Activated naive CD4-positive, alpha-beta T cell treated with anti-CD3 and anti-CD28 coated beads for 36 hours (primary cell): ENCODE measurements around the gene RIT1. TPM values are rescaled to one million over a fixed set of nuclear protein-coding genes. Genes with fewer than 3 reads are reported as not detected.
"Not testable (repeated sequence)": the region's sequence is repeated elsewhere in the genome, so short reads cannot be mapped to it uniquely, and the experiment has no call there.

Experiments
- CTCF ChIA-PET: fragments of 350-600 bp; sonication (Branson Sonifier 250); formaldehyde crosslinking; loops from one replicate; lab custom pipeline; 2021; ENCODE audit warnings: antibody characterized with exemption; lab: Charles Lee
- DNase-seq: peaks from one replicate; pipeline ENCODE4 v3.0.0-alpha.2; 2020
- H3K27ac Mint-ChIP-seq: one replicate; pipeline ENCODE4 v1.8.0; 2021; ENCODE audit warnings: mild to moderate bottlenecking, mixed read lengths
- H3K27me3 Mint-ChIP-seq: one replicate; pipeline ENCODE4 v1.8.0; 2021; ENCODE audit warnings: low read depth, mixed read lengths
- H3K36me3 Mint-ChIP-seq: one replicate; pipeline ENCODE4 v1.8.0; 2021; ENCODE audit warnings: low read depth, mixed read lengths
- H3K4me1 Mint-ChIP-seq: one replicate; pipeline ENCODE4 v1.8.0; 2021; ENCODE audit warnings: low read depth, mixed read lengths
- H3K4me3 Mint-ChIP-seq: one replicate; pipeline ENCODE4 v1.8.0; 2021; ENCODE audit warnings: mild to moderate bottlenecking, moderate library complexity, mixed read lengths
- H3K9me3 Mint-ChIP-seq: one replicate; pipeline ENCODE4 v1.8.0; 2021; ENCODE audit warnings: mixed read lengths
- intact Hi-C: fragments of 100-400 bp; cut with micrococcal nuclease; formaldehyde crosslinking; loops from one replicate; pipeline ENCODE4 v1.15.1; 2023
- total RNA-seq, 2 experiments: library from RNA; stranded (reverse); gene quantifications; one replicate each; pipeline ENCODE4 v1.2.3, GENCODE V29; 2021

Gene RIT1
- total RNA-seq, 2 experiments from 2014 or later, result 17.1 to 21.3 TPM

DNA sequence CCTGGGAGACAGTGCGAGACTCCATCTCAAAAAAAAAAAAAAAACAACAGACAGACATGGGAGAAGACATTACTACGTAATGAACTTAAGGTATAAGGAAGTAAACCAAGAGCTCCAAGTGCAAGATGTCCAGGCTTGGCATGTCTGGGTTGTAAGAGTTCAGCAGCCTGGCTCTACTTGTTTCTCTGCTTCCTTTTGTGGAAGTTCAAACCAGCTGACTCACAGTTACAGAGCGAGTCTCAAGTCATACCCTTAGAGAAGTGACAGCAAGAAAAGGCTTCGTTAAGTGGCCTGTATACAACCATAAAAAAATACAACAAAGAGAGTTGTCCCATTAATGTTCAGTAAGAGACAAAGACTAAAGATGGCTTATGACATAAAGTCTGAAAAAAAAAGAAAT lies 1.3 kb downstream of the RIT1 start:
- H3K36me3 Mint-ChIP-seq, result peaks cover 35% of the 10 kb centered on the region
- DNase-seq, result peak; percentile 11
- intact Hi-C loops, result loop anchor here (5.0 to 10.0 kb wide), 2 partner anchors 108 to 165 kb away; no protein-coding TSS in a partner anchor
- H3K9me3 Mint-ChIP-seq, result no peaks in the 10 kb centered on the region
- no peaks in the 10 kb centered on the region for H3K27me3 Mint-ChIP-seq
- CTCF ChIA-PET, result interaction anchor here (0.6 kb wide), 2 partner anchors 69 to 426 kb away, joined by 3 read pairs; no protein-coding TSS in a partner anchor
- H3K27ac Mint-ChIP-seq, result peak overlapping the region; percentile 97
- H3K4me3 Mint-ChIP-seq, result peak overlapping the region; percentile 63
- H3K4me1 Mint-ChIP-seq, result peaks cover 21% of the 10 kb centered on the region

DNA sequence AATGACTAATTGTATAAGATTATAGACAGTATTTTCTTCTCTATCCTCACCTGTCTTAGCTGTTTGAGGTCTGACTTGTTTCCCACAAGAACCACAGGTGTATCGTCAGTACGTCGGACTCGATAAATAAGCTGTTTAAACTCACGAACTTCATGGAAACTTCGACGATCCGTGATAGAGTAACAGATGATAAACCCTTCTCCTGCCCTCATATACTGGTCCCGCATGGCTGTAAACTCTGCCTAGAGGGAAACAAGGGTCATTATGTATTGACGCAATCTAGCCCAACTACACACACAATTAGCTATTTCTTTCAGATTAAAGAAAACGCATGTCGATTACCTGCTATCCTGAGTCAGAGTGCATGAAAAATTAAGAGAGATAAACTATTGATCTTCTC lies 6.9 kb downstream of the RIT1 start:
- CTCF ChIA-PET, result interaction anchor here (0.6 kb wide), 1 partner anchor 1548 kb away, joined by 3 read pairs; no protein-coding TSS in a partner anchor
- H3K4me1 Mint-ChIP-seq, result no peaks in the 10 kb centered on the region
- H3K36me3 Mint-ChIP-seq, result peaks cover 22% of the 10 kb centered on the region
- no peaks in the 10 kb centered on the region for H3K27me3 Mint-ChIP-seq
- DNase-seq, result no peak
- no peaks in the 10 kb centered on the region for H3K9me3 Mint-ChIP-seq
- no peak overlapping the region for H3K27ac Mint-ChIP-seq
- intact Hi-C loops, result no loop called here
- H3K4me3 Mint-ChIP-seq, result no peak overlapping the region

DNA sequence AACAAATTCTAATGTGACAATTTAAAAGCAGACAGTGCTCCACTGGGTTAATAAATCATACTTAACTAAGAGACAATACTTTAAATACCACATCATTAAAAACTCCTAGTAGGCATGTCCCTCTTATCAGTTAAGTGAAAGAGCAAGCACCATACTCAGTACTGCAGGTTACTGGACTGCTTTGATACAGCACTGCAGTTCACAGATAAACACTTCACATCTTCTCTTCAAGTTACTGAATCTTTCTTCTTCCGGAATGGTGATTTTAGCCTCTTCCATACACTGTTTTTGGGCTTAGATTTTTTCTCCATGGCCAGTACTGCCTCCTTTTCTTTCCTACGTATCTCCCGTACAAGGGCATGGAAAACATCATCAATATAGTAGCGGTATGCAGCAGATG lies 11.0 kb downstream of the RIT1 start:
- CTCF ChIA-PET, result interaction anchor here (0.6 to 0.7 kb wide), 2 partner anchors 7 to 494 kb away, joined by 3 read pairs; no protein-coding TSS in a partner anchor
- Mint-ChIP-seq H3K27me3 (no peaks in the 10 kb centered on the region), H3K4me1 (no peaks in the 10 kb centered on the region), H3K4me3 (no peak overlapping the region), H3K36me3 (peaks cover 23% of the 10 kb centered on the region), H3K9me3 (no peaks in the 10 kb centered on the region), H3K27ac (no peak overlapping the region)
- DNase-seq, result no peak
- intact Hi-C loops, result no loop called here

DNA sequence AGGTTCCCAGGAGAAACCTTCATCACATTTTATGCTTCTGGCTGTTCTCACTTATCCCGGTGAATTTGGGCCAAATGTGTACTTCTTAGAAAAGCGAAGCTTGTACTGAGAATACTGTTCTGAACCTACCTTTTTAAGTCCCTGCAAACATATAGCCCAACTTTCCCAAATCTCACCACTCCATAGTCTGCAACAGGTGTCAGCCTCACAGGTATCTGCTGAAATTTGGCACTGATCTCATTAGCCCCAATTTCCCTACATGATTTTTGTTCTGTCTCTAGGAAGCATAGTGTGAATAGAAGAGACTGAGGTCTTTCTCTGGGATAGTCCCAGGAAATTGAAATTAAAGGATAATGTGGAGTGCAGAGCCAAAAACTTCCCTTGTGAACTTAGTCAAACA lies 11.5 kb downstream of the RIT1 start:
- DNase-seq, result no peak
- Mint-ChIP-seq H3K9me3 (no peaks in the 10 kb centered on the region), H3K4me3 (no peak overlapping the region), H3K27ac (no peak overlapping the region), H3K36me3 (peaks cover 23% of the 10 kb centered on the region), H3K27me3 (no peaks in the 10 kb centered on the region), H3K4me1 (no peaks in the 10 kb centered on the region)
- CTCF ChIA-PET, result interaction anchor here (0.6 to 1.4 kb wide), 3 partner anchors 8 to 494 kb away, joined by 3 read pairs; no protein-coding TSS in a partner anchor
- intact Hi-C loops, result no loop called here

DNA sequence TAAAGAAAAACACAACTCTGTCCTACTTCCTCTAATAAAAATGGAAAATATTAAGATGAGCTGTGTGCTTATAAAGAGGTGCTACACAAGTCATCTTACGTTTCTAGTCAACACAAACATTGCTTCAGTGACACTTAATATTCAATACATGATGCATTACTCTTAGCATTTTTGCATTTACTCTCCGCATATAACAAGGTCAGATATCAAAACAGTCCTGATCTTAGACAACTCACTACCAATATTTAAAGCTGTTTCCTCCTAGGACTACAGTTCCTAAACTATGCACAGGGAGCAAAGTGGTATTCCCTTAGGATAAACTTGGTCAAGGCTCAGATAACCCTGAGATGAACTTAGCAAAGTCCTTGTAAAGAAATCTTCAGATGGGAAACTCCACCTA lies 12.3 kb downstream of the RIT1 start:
- no peaks in the 10 kb centered on the region for H3K9me3 Mint-ChIP-seq
- CTCF ChIA-PET, result interaction anchor here (1.4 kb wide), 1 partner anchor 167 kb away, joined by 3 read pairs; no protein-coding TSS in a partner anchor
- no peak overlapping the region for H3K27ac Mint-ChIP-seq
- intact Hi-C loops, result no loop called here
- H3K27me3 Mint-ChIP-seq, result no peaks in the 10 kb centered on the region
- H3K4me3 Mint-ChIP-seq, result no peak overlapping the region
- no peak for DNase-seq
- H3K4me1 Mint-ChIP-seq, result peaks cover 3% of the 10 kb centered on the region
- peaks cover 18% of the 10 kb centered on the region for H3K36me3 Mint-ChIP-seq

DNA sequence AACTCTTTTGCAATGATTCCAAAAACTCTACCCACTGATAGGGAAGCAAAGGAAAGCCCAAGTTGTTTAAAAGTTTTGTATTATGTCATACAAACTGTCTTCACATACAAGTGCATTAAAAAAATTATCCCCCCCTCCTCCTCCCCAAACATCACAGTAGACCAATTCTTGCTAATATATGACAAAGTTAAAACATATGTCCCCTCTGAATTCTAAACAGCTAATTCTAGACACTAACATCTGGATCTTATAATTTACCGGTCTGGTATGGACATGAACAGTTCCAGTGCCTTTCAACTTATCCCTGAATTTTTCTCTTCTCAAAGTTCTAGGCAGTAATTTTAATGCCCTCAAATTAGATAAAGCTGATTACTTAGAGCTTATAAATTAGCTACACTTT lies 13.4 kb downstream of the RIT1 start:
- no peaks in the 10 kb centered on the region for H3K27me3 Mint-ChIP-seq
- intact Hi-C loops, result no loop called here
- CTCF ChIA-PET, result interaction anchor here (0.6 to 1.1 kb wide), 2 partner anchors 9 to 93 kb away, joined by 3 to 4 read pairs; no protein-coding TSS in a partner anchor
- peaks cover 14% of the 10 kb centered on the region for H3K4me1 Mint-ChIP-seq
- H3K4me3 Mint-ChIP-seq, result no peak overlapping the region
- H3K27ac Mint-ChIP-seq, result peak overlapping the region; percentile 48
- no peak for DNase-seq
- H3K36me3 Mint-ChIP-seq, result peaks cover 18% of the 10 kb centered on the region
- H3K9me3 Mint-ChIP-seq, result no peaks in the 10 kb centered on the region

DNA sequence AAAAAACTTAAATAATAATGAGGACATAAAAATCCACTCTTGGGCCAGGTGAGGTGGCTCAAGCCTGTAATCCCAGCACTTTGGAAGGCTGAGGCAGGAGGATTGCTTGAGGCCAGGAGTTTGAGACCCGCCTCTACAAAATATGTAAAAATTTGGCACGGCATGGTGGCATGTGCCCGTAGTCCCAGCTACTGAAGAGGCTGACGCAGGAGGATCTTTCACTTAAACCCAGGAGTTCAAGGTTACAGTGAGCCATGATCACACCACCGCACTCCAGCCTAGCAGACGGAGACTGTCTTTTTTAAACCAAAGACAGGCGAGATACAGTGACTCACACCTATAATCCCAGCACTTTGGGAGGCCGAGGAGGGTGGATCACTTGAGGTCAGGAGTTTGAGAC lies 14.7 kb downstream of the RIT1 start:
- Mint-ChIP-seq H3K36me3 (peaks cover 17% of the 10 kb centered on the region), H3K4me1 (peaks cover 15% of the 10 kb centered on the region)
- H3K27me3 Mint-ChIP-seq, H3K4me3 Mint-ChIP-seq, H3K27ac Mint-ChIP-seq, DNase-seq, intact Hi-C loops, CTCF ChIA-PET, H3K9me3 Mint-ChIP-seq: not testable (repeated sequence)

DNA sequence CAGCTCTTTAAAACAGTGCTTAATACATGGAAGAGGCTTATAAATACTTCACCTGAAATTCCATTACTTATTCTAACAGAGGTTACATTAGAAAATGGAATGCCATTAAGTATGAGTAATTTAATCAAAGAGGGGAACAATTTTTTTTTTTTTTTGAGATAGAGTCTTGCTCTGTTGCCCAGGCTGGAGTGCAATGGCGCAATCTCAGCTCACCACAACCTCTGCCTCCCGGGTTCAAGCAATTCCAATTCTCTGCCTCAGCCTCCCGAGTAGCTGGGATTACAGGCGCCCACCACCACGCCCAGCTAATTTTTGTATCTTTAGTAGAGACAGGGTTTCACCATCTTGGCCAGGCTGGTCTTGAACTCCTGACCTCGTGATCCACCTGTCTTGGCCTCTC lies 15.5 kb downstream of the RIT1 start:
- CTCF ChIA-PET, result interaction anchor here (0.6 to 0.7 kb wide), 2 partner anchors 122 to 401 kb away, joined by 4 read pairs; no protein-coding TSS in a partner anchor
- H3K27ac Mint-ChIP-seq, H3K4me3 Mint-ChIP-seq, H3K27me3 Mint-ChIP-seq, DNase-seq, H3K9me3 Mint-ChIP-seq, intact Hi-C loops: not testable (repeated sequence)
- H3K36me3 Mint-ChIP-seq, result peaks cover 16% of the 10 kb centered on the region
- H3K4me1 Mint-ChIP-seq, result peaks cover 15% of the 10 kb centered on the region

DNA sequence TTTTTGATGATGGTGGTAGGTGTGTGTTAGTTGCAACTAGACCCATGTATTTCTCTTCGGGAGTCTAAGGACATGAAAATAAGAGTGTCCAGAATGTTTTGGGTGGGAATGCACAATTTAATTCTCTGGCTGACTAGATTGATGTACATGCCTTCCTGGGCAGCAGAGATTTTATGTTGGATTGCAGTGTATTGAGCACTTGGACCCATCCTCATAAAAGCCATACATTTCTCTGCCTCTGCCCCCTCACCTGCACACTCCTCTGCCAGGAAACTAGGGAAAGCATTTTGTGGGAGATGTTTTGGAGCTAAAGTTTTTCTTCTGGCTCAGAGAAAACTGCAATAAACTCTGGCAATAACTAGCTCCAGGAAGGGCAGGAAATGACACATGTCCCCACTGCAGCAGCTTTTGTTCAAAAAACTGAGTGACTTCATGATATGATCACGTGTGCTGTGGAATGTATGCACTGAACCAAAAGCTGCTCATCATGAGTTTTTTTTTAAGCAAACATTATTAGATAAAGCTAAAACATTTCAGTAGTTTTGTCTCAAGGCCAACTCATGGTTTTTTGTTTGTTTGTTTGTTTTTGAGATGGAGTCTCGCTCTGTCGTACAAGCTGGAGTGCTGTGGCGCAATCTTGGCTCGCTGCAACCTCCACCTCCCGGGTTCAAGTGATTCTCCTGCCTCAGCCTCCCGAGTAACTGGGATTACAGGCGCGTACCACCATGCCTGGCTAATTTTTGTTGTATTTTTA lies 17.6 kb downstream of the RIT1 start:
- Mint-ChIP-seq H3K27me3 (no peaks in the 10 kb centered on the region), H3K4me3 (no peak overlapping the region), H3K36me3 (peaks cover 10% of the 10 kb centered on the region), H3K4me1 (peaks cover 15% of the 10 kb centered on the region), H3K27ac (peak overlapping the region; percentile 71), H3K9me3 (no peaks in the 10 kb centered on the region)
- DNase-seq, result peak; percentile 54
- CTCF ChIA-PET, result interaction anchor here (0.6 to 1.1 kb wide), 5 partner anchors 32 to 356 kb away, joined by 3 read pairs; no protein-coding TSS in a partner anchor
- intact Hi-C loops, result loop anchor here (1.0 kb wide), 1 partner anchor 34 kb away; the partner anchor contains the start of gene SYT11

DNA sequence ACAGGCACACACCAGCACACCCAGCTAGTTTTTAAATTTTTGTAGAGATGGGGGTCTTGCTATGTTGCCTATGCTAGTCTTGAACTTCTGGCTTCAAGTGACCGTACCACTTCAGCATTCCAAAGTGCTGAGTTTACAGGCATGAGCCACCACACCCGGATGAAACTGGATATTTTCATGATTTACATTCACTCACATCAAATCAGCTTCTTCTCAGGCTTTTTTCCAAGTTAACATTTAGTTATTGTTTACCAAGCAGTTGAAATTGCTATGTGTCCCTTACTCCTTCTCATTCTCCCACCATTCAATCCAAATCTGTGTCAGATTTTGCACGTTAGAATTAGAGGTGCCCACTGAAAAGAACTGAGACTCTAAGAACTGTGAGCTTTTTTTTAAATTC lies 18.4 kb downstream of the RIT1 start:
- Mint-ChIP-seq H3K27me3 (no peaks in the 10 kb centered on the region), H3K36me3 (peaks cover 9% of the 10 kb centered on the region), H3K4me3 (no peak overlapping the region), H3K9me3 (no peaks in the 10 kb centered on the region), H3K27ac (peak overlapping the region; percentile 71), H3K4me1 (peaks cover 15% of the 10 kb centered on the region)
- CTCF ChIA-PET, result interaction anchor here (0.9 kb wide), 1 partner anchor 96 kb away, joined by 3 read pairs; no protein-coding TSS in a partner anchor
- intact Hi-C loops, result loop anchor here (1.0 kb wide), 1 partner anchor 33 kb away; the partner anchor contains the start of gene SYT11
- no peak for DNase-seq

DNA sequence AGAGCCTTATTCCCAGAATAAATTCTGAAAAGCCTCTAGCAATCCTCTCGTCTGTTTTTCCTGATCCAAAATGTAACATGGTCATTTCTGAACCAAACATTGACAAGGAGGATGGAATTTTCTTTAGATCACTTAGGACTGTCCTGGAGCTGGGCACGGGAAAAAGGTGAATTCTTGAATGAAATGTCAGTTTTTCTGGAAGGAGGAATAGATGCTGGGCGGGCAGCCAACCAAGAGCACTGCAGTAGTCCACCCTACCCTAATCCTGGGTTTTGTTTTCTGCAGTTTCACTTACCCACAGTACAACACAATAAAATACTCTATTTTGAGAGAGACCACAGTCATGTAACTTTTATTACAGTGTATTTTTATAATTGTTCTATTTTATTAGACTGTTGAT lies 20.9 kb downstream of the RIT1 start:
- Mint-ChIP-seq H3K9me3 (no peaks in the 10 kb centered on the region), H3K36me3 (no peaks in the 10 kb centered on the region), H3K27ac (no peak overlapping the region), H3K27me3 (no peaks in the 10 kb centered on the region), H3K4me1 (peaks cover 15% of the 10 kb centered on the region), H3K4me3 (no peak overlapping the region)
- CTCF ChIA-PET, result interaction anchor here (0.7 kb wide), 1 partner anchor 21 kb away, joined by 3 read pairs; no protein-coding TSS in a partner anchor
- no peak for DNase-seq
- intact Hi-C loops, result no loop called here

DNA sequence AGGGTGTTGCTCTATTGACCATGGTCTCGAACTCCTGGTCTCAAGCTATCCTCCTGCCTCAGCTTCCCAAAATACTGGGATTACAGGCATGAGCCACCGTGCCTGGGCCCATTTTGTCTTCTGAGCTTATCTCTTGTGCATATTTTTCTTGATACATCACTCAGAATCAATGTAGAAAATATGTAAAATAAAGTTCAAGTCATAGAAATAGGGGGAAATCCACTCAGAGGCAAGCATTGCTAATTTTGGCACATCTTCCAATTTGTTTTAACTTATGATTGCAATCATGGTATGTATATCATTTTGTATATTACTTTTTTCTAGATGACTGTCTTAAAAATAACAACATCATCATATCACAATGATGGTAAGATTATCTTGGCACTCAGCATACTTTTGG lies 21.6 kb downstream of the RIT1 start:
- Mint-ChIP-seq H3K9me3 (no peaks in the 10 kb centered on the region), H3K36me3 (no peaks in the 10 kb centered on the region), H3K27ac (no peak overlapping the region), H3K4me3 (no peak overlapping the region), H3K4me1 (peaks cover 15% of the 10 kb centered on the region), H3K27me3 (no peaks in the 10 kb centered on the region)
- CTCF ChIA-PET, result interaction anchor here (0.7 kb wide), 1 partner anchor 92 kb away, joined by 3 read pairs; no protein-coding TSS in a partner anchor
- intact Hi-C loops, result no loop called here
- no peak for DNase-seq
